ENCODE measurements around the gene IQSEC1. TPM values are rescaled to one million over a fixed set of nuclear protein-coding genes. Genes with fewer than 3 reads are reported as not detected.
A peak's percentile ranks its signal among the peaks of the same experiment; 100 is the strongest.

Gene IQSEC1
- total and polyA plus RNA-seq, 2 donors (not counting 1 experiment from before 2014, with no cell fraction given) = 96.7 to 222 TPM

DNA sequence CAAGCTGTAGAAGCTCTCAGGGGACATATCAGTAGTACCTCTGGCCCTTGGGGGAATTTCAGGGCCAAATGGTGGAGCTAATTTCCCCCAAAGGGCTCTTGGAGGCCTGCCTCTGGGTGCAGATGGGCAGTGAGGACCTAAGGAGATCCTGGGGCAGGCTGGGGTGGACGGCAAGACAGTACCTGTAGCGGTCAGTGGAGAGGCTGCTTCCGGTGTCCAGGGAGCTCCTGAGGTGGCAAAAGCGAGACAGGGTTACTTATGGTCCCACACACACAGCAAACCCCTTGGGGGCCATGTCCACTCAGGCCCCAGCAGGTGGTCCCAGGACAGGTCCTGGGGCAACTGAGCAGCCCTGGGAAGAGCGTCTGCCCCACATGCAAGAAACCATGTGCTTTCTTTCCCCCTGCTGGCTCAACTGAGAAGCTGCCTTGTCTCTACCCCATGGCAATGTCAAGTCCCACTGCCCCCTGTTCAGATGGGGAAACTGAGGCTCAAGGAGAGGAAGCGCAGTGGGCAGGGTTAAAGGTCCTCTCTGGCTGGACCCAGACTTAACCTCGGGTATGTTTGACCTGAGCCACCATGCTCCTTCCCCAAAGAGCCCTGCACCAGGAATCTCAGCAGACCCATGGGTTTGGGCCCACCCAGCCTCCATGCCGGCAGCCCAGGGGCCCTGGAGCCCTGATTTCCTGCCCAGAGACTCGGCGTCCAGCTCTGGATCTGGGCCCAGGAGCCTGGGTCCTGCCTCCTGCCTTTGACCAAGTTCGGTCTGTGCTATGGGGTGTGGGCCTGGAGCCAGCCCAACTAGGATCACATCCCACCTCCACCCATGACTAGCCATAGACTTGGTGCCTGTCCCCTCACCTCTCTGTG lies 25.7 kb downstream of the IQSEC1 start:
- ATAC-seq (ENCODE audit: low read depth) (no peak), DNase-seq (peak; percentile 46)
- peaks cover 0 to 4% of the 10 kb centered on the region in 2 experiments for H3K36me3 ChIP-seq (replicated peaks in 1 of 2; ENCODE audit: control extremely low read depth in 1 of 2, control insufficient read depth in 1 of 2, extremely low read depth in 1 of 2, insufficient read depth in 2 of 2, low read length in 1 of 2)
- POLR2A ChIA-PET = interaction anchor here (0.7 to 3.2 kb wide), 5 partner anchors 24 to 54 kb away, joined by 3 to 17 read pairs (median 5); no protein-coding TSS in a partner anchor
- peak overlapping the region; percentile 90 for H3K4me3 Mint-ChIP-seq
- H3K4me1 Mint-ChIP-seq = peaks cover 76% of the 10 kb centered on the region
- no peaks in the 10 kb centered on the region for H3K9me3 ChIP-seq (ENCODE audit: control extremely low read depth in 1 of 3, control insufficient read depth in 2 of 3, insufficient read depth in 1 of 3, low read length in 2 of 3)
- CTCF ChIA-PET = interaction anchor here (0.6 to 6.3 kb wide), 23 partner anchors 15 to 284 kb away, joined by 3 to 32 read pairs (median 5); no protein-coding TSS in a partner anchor
- H3K4me1 ChIP-seq (ENCODE audit: control insufficient read depth in 2 of 2, insufficient read depth in 2 of 2, low read length in 2 of 2) = peaks cover 64 to 77% of the 10 kb centered on the region in 2 donors
- WGBS (ENCODE audit: insufficient coverage) = 80% methylated on average over 10 of the region's 11 CpGs
- H3K27me3 Mint-ChIP-seq = no peaks in the 10 kb centered on the region
- TF ChIP-seq EZH2 (IDR thresholded peaks at IDR 0.05; ENCODE audit: borderline replicate concordance, insufficient read depth, low read depth, low read length, poor library complexity, severe bottlenecking) = no peak
- peak; percentile 36 for TF ChIP-seq CTCF (IDR thresholded peaks at IDR 0.05)
- H3K4me3 ChIP-seq (ENCODE audit: control extremely low read depth in 1 of 5, extremely low read depth in 1 of 5, insufficient read depth in 1 of 5, low read depth in 2 of 5, low read length in 4 of 5) = no peak overlapping the region
- H2AFZ ChIP-seq (ENCODE audit: insufficient read depth, low read depth, low read length, poor library complexity, severe bottlenecking) = no peak overlapping the region
- H3K9ac ChIP-seq (ENCODE audit: low read length) = peak overlapping the region; percentile 30
- H3K27ac Mint-ChIP-seq = peak overlapping the region; percentile 87
- H3K9me3 Mint-ChIP-seq (ENCODE audit: insufficient read depth) = no peaks in the 10 kb centered on the region
- intact Hi-C loops (cut with micrococcal nuclease) = loop anchor here (2.0 kb wide), 1 partner anchor 45 kb away; no protein-coding TSS in a partner anchor
- peak overlapping the region; percentile 89 for H3K27ac ChIP-seq (ENCODE audit: low read length in 2 of 2)
- H3K4me2 ChIP-seq (replicated peaks; ENCODE audit: low read depth, low read length, poor library complexity, severe bottlenecking) = peak overlapping the region; percentile 64
- peaks cover 81% of the 10 kb centered on the region for H3K79me2 ChIP-seq (ENCODE audit: control insufficient read depth, insufficient read depth, low read length)
- H3K27me3 ChIP-seq (replicated peaks in 1 of 4; ENCODE audit: control extremely low read depth in 1 of 4, control insufficient read depth in 3 of 4, insufficient read depth in 4 of 4, low read length in 3 of 4) = no peaks in the 10 kb centered on the region
- no peaks in the 10 kb centered on the region for H4K20me1 ChIP-seq (ENCODE audit: control insufficient read depth, insufficient read depth, low read length, poor library complexity, severe bottlenecking)
